Keratinocyte (primary cell): ENCODE measurements around the gene CASZ1. TPM values are rescaled to one million over a fixed set of nuclear protein-coding genes. Genes with fewer than 3 reads are reported as not detected.

Experiments used
- DNase-seq: peaks from one replicate; pipeline ENCODE4 v3.0.0-alpha.2; 2011; ENCODE audit warnings: low read depth, missing footprints, low spot score
- FAIRE-seq: peaks from 2 replicates; lab custom pipeline; 2011; peaks lifted over from hg19 to GRCh38; lab: Jason Lieb, UNC
- H2AFZ ChIP-seq: 2 replicates; pipeline ENCODE4 v1.6.0; 2012; ENCODE audit warnings: low read length, control low read depth, inconsistent platforms; ENCODE audit not compliant: control insufficient read depth
- H3K27ac ChIP-seq: 2 replicates; pipeline ENCODE4 v1.5.1; 2011; ENCODE audit warnings: low read length; ENCODE audit not compliant: control insufficient read depth, insufficient read depth
- H3K27me3 ChIP-seq: 3 replicates; pipeline ENCODE4 v1.6.0; 2011; ENCODE audit warnings: low read length; ENCODE audit not compliant: control insufficient read depth, insufficient read depth; ENCODE audit errors: extremely low read depth
- H3K36me3 ChIP-seq, 2 experiments: 2 replicates in 1 of 2; 3 replicates in 1 of 2; pipeline ENCODE4 v1.5.1; 2011; ENCODE audit warnings: low read length in 2 of 2, mild to moderate bottlenecking in 1 of 2; ENCODE audit not compliant: control insufficient read depth in 2 of 2, insufficient read depth in 2 of 2; ENCODE audit errors: extremely low read depth in 1 of 2
- H3K4me1 ChIP-seq: 3 replicates; pipeline ENCODE4 v1.5.1; 2011; ENCODE audit warnings: low read length; ENCODE audit not compliant: control insufficient read depth, insufficient read depth; ENCODE audit errors: extremely low read depth
- H3K4me2 ChIP-seq: 3 replicates; pipeline ENCODE4 v1.6.0; 2011; ENCODE audit warnings: low read depth, low read length; ENCODE audit not compliant: control insufficient read depth, insufficient read depth; ENCODE audit errors: extremely low read depth
- H3K4me3 ChIP-seq, 3 experiments: fragments of 200-600 bp in 1 of 3; sonication (generic) in 1 of 3; 2 replicates in 2 of 3; 3 replicates in 1 of 3; pipeline ENCODE4 v1.5.1; 2011 to 2016; ENCODE audit warnings: low read length in 3 of 3, mild to moderate bottlenecking in 3 of 3, control low read depth in 2 of 3, inconsistent platforms in 1 of 3, low read depth in 1 of 3, mixed read lengths in 1 of 3, mixed run types in 1 of 3, moderate library complexity in 1 of 3; ENCODE audit not compliant: control insufficient read depth in 2 of 3, insufficient read depth in 2 of 3; ENCODE audit errors: extremely low read depth in 1 of 3
- H3K79me2 ChIP-seq: 2 replicates; pipeline ENCODE4 v1.6.0; 2012; ENCODE audit warnings: low read length; ENCODE audit not compliant: control insufficient read depth, insufficient read depth
- H3K9ac ChIP-seq: 3 replicates; pipeline ENCODE4 v1.6.0; 2011; ENCODE audit warnings: low read length; ENCODE audit not compliant: control insufficient read depth, insufficient read depth; ENCODE audit errors: extremely low read depth
- H3K9me1 ChIP-seq: 3 replicates; pipeline ENCODE4 v1.6.0; 2011; ENCODE audit warnings: low read length; ENCODE audit not compliant: control insufficient read depth, insufficient read depth; ENCODE audit errors: extremely low read depth
- H3K9me3 ChIP-seq: 2 replicates; pipeline ENCODE4 v1.5.1; 2012; ENCODE audit warnings: low read depth, low read length; ENCODE audit not compliant: control insufficient read depth
- H4K20me1 ChIP-seq: 3 replicates; pipeline ENCODE4 v1.6.0; 2011; ENCODE audit warnings: low read length; ENCODE audit not compliant: control insufficient read depth, insufficient read depth; ENCODE audit errors: extremely low read depth
- CTCF ChIP-seq, 3 experiments: IDR thresholded peaks in 1 of 3; conservative IDR thresholded peaks in 1 of 3; optimal IDR thresholded peaks in 1 of 3; 2 replicates in 2 of 3; 3 replicates in 1 of 3; pipeline versions ENCODE3 to v1.5.1; 2011; ENCODE audit warnings: low read length in 3 of 3, mild to moderate bottlenecking in 3 of 3, moderate library complexity in 2 of 3, control low read depth in 1 of 3, inconsistent platforms in 1 of 3; ENCODE audit not compliant: insufficient read depth in 2 of 3; ENCODE audit errors: extremely low read depth in 1 of 3
- EZH2 ChIP-seq: IDR thresholded peaks from one replicate; pipeline ENCODE4 v1.6.1; 2012; ENCODE audit warnings: inconsistent platforms, mild to moderate bottlenecking, low read length, moderate library complexity
- dilution Hi-C: fragments of 300-500 bp; cut with MboI; formaldehyde crosslinking; loops from one replicate; pipeline ENCODE4 v1.7.0; 2020; ENCODE audit warnings: low sequenced_read_pairs; ENCODE audit not compliant: extremely low pct_ligation_motif_present
- polyA plus RNA-seq, 5 experiments: library from polyadenylated mRNA; depleted of rRNA in 3 of 5; stranded (reverse) in 3 of 5; stranded (forward) in 1 of 5; unstranded in 1 of 5; fragments of >200 nt; gene quantifications; 1 replicate in 1 of 5; 2 replicates in 3 of 5; 3 replicates in 1 of 5; pipeline versions ENCODE4 v1.2.1 to v1.2.3, GENCODE V29; 2011 to 2012; ENCODE audit warnings: missing spikeins in 2 of 5, low read depth in 1 of 5, low replicate concordance in 1 of 5

The CASZ1 gene
- polyA plus RNA-seq, 1 donor (not counting 4 experiments of a cell fraction or from before 2014, with no cell fraction given): 2.8 TPM

GRCh38 chr1:10628685-10629084 is 167.8 kb downstream of the CASZ1 start:
- DNase-seq: no peak
- Histone ChIP-seq H3K9me1 (no peaks in the 10 kb centered on the region), H3K36me3 (peaks cover 2 to 9% of the 10 kb centered on the region in 2 experiments), H2AFZ (no peak overlapping the region), H3K9me3 (no peaks in the 10 kb centered on the region), H3K9ac (no peak overlapping the region), H3K4me3 (no peak overlapping the region), H3K27me3 (no peaks in the 10 kb centered on the region), H4K20me1 (no peaks in the 10 kb centered on the region), H3K27ac (no peak overlapping the region), H3K79me2 (no peaks in the 10 kb centered on the region), H3K4me1 (no peaks in the 10 kb centered on the region), H3K4me2 (no peak overlapping the region)
- no peak for FAIRE-seq
- dilution Hi-C loops: no loop called here
- TF ChIP-seq CTCF (optimal IDR thresholded peaks at IDR 0.05 in 1 of 3, IDR thresholded peaks at IDR 0.05 in 1 of 3, conservative IDR thresholded peaks at IDR 0.05 in 1 of 3; ENCODE audit: extremely low read depth in 1 of 3, insufficient read depth in 2 of 3, low read length in 3 of 3) (no peak), EZH2 (no peak)

GRCh38 chr1:10626791-10627410 is 169.5 kb downstream of the CASZ1 start:
- dilution Hi-C loops: no loop called here
- Histone ChIP-seq H4K20me1 (no peaks in the 10 kb centered on the region), H3K4me3 (no peak overlapping the region), H3K27me3 (no peaks in the 10 kb centered on the region), H3K9me3 (no peaks in the 10 kb centered on the region), H2AFZ (no peak overlapping the region), H3K9me1 (no peaks in the 10 kb centered on the region), H3K36me3 (peaks cover 5 to 9% of the 10 kb centered on the region in 2 experiments), H3K9ac (no peak overlapping the region), H3K4me1 (peaks cover 2% of the 10 kb centered on the region), H3K79me2 (no peaks in the 10 kb centered on the region), H3K27ac (no peak overlapping the region), H3K4me2 (no peak overlapping the region)
- DNase-seq: no peak
- TF ChIP-seq CTCF (optimal IDR thresholded peaks at IDR 0.05 in 1 of 3, IDR thresholded peaks at IDR 0.05 in 1 of 3, conservative IDR thresholded peaks at IDR 0.05 in 1 of 3; ENCODE audit: extremely low read depth in 1 of 3, insufficient read depth in 2 of 3, low read length in 3 of 3) (no peak), EZH2 (no peak)
- FAIRE-seq: no peak
